Activated CD4-positive, alpha-beta T cell treated with anti-CD3 and anti-CD28 coated beads, Interleukin-2, amount 10 ng/mL, durations not matched to agents 24 days and 14 days (primary cell): ENCODE data around the gene LSM14B. TPM values are rescaled to one million over a fixed set of nuclear protein-coding genes. Genes with fewer than 3 reads are reported as not detected.
A peak's percentile ranks its signal among the peaks of the same experiment; 100 is the strongest.

Source experiments
- DNase-seq: peaks from one replicate; pipeline ENCODE4 v3.0.0; 2022
- H3K27ac Mint-ChIP-seq: one replicate; pipeline ENCODE4 v1.8.0; 2022; ENCODE audit warnings: mild to moderate bottlenecking, mixed read lengths
- H3K27me3 Mint-ChIP-seq: one replicate; pipeline ENCODE4 v1.8.0; 2022; ENCODE audit warnings: mixed read lengths
- H3K36me3 Mint-ChIP-seq: one replicate; pipeline ENCODE4 v1.8.0; 2022; ENCODE audit warnings: low read depth, mild to moderate bottlenecking, mixed read lengths
- H3K4me1 Mint-ChIP-seq: one replicate; pipeline ENCODE4 v1.8.0; 2021; ENCODE audit warnings: mixed read lengths
- H3K4me3 Mint-ChIP-seq: one replicate; pipeline ENCODE4 v1.8.0; 2022; ENCODE audit warnings: mild to moderate bottlenecking, moderate library complexity, mixed read lengths
- H3K9me3 Mint-ChIP-seq: one replicate; pipeline ENCODE4 v1.8.0; 2021; ENCODE audit warnings: mixed read lengths
- intact Hi-C: fragments of 100-400 bp; cut with micrococcal nuclease; formaldehyde crosslinking; loops from one replicate; pipeline ENCODE4 v1.15.1; 2023
- total RNA-seq: library from RNA; stranded (reverse); gene quantifications from 2 replicates; pipeline ENCODE4 v1.2.3, GENCODE V29; 2022

The LSM14B gene
- total RNA-seq, 1 donor from 2014 or later, result 45.3 TPM

- intact Hi-C loops, result no loop called here
- Mint-ChIP-seq H3K27ac (no peak overlapping the region), H3K4me1 (peaks cover 18% of the 10 kb centered on the region), H3K36me3 (peaks cover 2% of the 10 kb centered on the region), H3K4me3 (peak overlapping the region; percentile 23), H3K9me3 (no peaks in the 10 kb centered on the region), H3K27me3 (no peaks in the 10 kb centered on the region)
- DNase-seq, result no peak
These were observed 3.9 kb upstream of the LSM14B start for GRCh38 chr20:62118113-62119043.

GRCh38 chr20:62119115-62119514 is 3.2 kb upstream of the LSM14B start:
- DNase-seq, result no peak
- Mint-ChIP-seq H3K4me3 (peak overlapping the region; percentile 7), H3K36me3 (peaks cover 6% of the 10 kb centered on the region), H3K9me3 (no peaks in the 10 kb centered on the region), H3K27ac (peak overlapping the region; percentile 59), H3K27me3 (no peaks in the 10 kb centered on the region), H3K4me1 (peaks cover 23% of the 10 kb centered on the region)
- intact Hi-C loops, result no loop called here

GRCh38 chr20:62119591-62120364 is 2.5 kb upstream of the LSM14B start:
- Mint-ChIP-seq H3K4me1 (peaks cover 28% of the 10 kb centered on the region), H3K27me3 (no peaks in the 10 kb centered on the region), H3K27ac (peak overlapping the region; percentile 60), H3K36me3 (peaks cover 13% of the 10 kb centered on the region), H3K9me3 (no peaks in the 10 kb centered on the region), H3K4me3 (no peak overlapping the region)
- no peak for DNase-seq
- intact Hi-C loops, result loop anchor here (5.0 kb wide), 1 partner anchor 268 kb away; the partner anchor contains the start of gene RPS21

- Mint-ChIP-seq H3K27ac (peak overlapping the region; percentile 60), H3K36me3 (peaks cover 19% of the 10 kb centered on the region), H3K27me3 (no peaks in the 10 kb centered on the region), H3K9me3 (no peaks in the 10 kb centered on the region), H3K4me3 (peak overlapping the region; percentile 58), H3K4me1 (peaks cover 28% of the 10 kb centered on the region)
- no peak for DNase-seq
- intact Hi-C loops, result loop anchor here (5.0 kb wide), 1 partner anchor 267 kb away; the partner anchor contains the start of gene RPS21
These were observed 1.9 kb upstream of the LSM14B start for GRCh38 chr20:62120365-62120762.

GRCh38 chr20:62120990-62121775 is 1.1 kb upstream of the LSM14B start:
- H3K4me1 Mint-ChIP-seq, result peaks cover 28% of the 10 kb centered on the region
- no peaks in the 10 kb centered on the region for H3K9me3 Mint-ChIP-seq
- H3K4me3 Mint-ChIP-seq, result peak overlapping the region; percentile 88
- no peaks in the 10 kb centered on the region for H3K27me3 Mint-ChIP-seq
- H3K27ac Mint-ChIP-seq, result peak overlapping the region; percentile 96
- DNase-seq, result no peak
- intact Hi-C loops, result loop anchor here (1.0 to 5.0 kb wide), 2 partner anchors 55 to 266 kb away; partner anchors contain the start of gene RPS21
- peaks cover 25% of the 10 kb centered on the region for H3K36me3 Mint-ChIP-seq

GRCh38 chr20:62122654-62123449 is 577 bp downstream of the LSM14B start:
- intact Hi-C loops, result loop anchor here (1.0 to 5.0 kb wide), 5 partner anchors 20 to 264 kb away; partner anchors contain the start of genes OSBPL2, PSMA7, RPS21 and SS18L1
- Mint-ChIP-seq H3K4me3 (peak overlapping the region; percentile 86), H3K9me3 (no peaks in the 10 kb centered on the region), H3K27me3 (no peaks in the 10 kb centered on the region), H3K27ac (peak overlapping the region; percentile 60), H3K4me1 (peaks cover 22% of the 10 kb centered on the region), H3K36me3 (peaks cover 41% of the 10 kb centered on the region)
- peak; percentile 83 for DNase-seq

- H3K4me3 Mint-ChIP-seq, result peak overlapping the region; percentile 86
- H3K27ac Mint-ChIP-seq, result peak overlapping the region; percentile 60
- peaks cover 48% of the 10 kb centered on the region for H3K36me3 Mint-ChIP-seq
- H3K27me3 Mint-ChIP-seq, result no peaks in the 10 kb centered on the region
- DNase-seq, result no peak
- intact Hi-C loops, result loop anchor here (5.0 kb wide), 1 partner anchor 264 kb away; the partner anchor contains the start of gene RPS21
- peaks cover 24% of the 10 kb centered on the region for H3K4me1 Mint-ChIP-seq
- H3K9me3 Mint-ChIP-seq, result no peaks in the 10 kb centered on the region
These were observed 1.3 kb downstream of the LSM14B start for GRCh38 chr20:62123450-62124118.

GRCh38 chr20:62126141-62126540 is 3.9 kb downstream of the LSM14B start:
- DNase-seq, result no peak
- Mint-ChIP-seq H3K27me3 (no peaks in the 10 kb centered on the region), H3K4me1 (peaks cover 17% of the 10 kb centered on the region), H3K9me3 (no peaks in the 10 kb centered on the region), H3K36me3 (peaks cover 62% of the 10 kb centered on the region), H3K27ac (no peak overlapping the region), H3K4me3 (no peak overlapping the region)
- intact Hi-C loops, result no loop called here

GRCh38 chr20:62127799-62128198 is 5.5 kb downstream of the LSM14B start:
- DNase-seq, result no peak
- Mint-ChIP-seq H3K4me1 (peaks cover 19% of the 10 kb centered on the region), H3K27ac (no peak overlapping the region), H3K36me3 (peaks cover 74% of the 10 kb centered on the region), H3K4me3 (no peak overlapping the region), H3K9me3 (no peaks in the 10 kb centered on the region), H3K27me3 (no peaks in the 10 kb centered on the region)
- intact Hi-C loops, result no loop called here

GRCh38 chr20:62128502-62128901 is 6.2 kb downstream of the LSM14B start:
- Mint-ChIP-seq H3K27ac (no peak overlapping the region), H3K36me3 (peaks cover 76% of the 10 kb centered on the region), H3K4me3 (no peak overlapping the region), H3K9me3 (no peaks in the 10 kb centered on the region), H3K4me1 (peaks cover 16% of the 10 kb centered on the region), H3K27me3 (no peaks in the 10 kb centered on the region)
- intact Hi-C loops, result no loop called here
- DNase-seq, result no peak

- no peak overlapping the region for H3K27ac Mint-ChIP-seq
- no peaks in the 10 kb centered on the region for H3K9me3 Mint-ChIP-seq
These were observed 7.7 kb downstream of the LSM14B start for GRCh38 chr20:62129731-62130531.

More at GRCh38 chr20:62129731-62130531, 7.7 kb downstream of the LSM14B start:
- intact Hi-C loops, result no loop called here
- Mint-ChIP-seq H3K36me3 (peaks cover 69% of the 10 kb centered on the region), H3K27me3 (no peaks in the 10 kb centered on the region), H3K4me1 (peaks cover 7% of the 10 kb centered on the region), H3K4me3 (no peak overlapping the region)
- DNase-seq, result no peak
